Measurements from ENCODE around the gene PIGQ. TPM values are rescaled to one million over a fixed set of nuclear protein-coding genes. Genes with fewer than 3 reads are reported as not detected.

PIGQ gene
- total RNA-seq, 1 donor from 2014 or later, result 9.9 TPM

- no peak for DNase-seq
Measured at GRCh38 chr16:567373-568256, 2.2 kb upstream of the PIGQ start.

- no peak for DNase-seq
Measured at GRCh38 chr16:568401-569258, 1.1 kb upstream of the PIGQ start.

- no peak for DNase-seq
Measured at GRCh38 chr16:572865-573650, 3.3 kb downstream of the PIGQ start.

GRCh38 chr16:574021-574760 lies 4.4 kb downstream of the PIGQ start:
- no peak for DNase-seq

- DNase-seq, result no peak
Measured at GRCh38 chr16:575354-576196, 5.8 kb downstream of the PIGQ start.

- DNase-seq, result no peak
Measured at GRCh38 chr16:576197-576822, 6.5 kb downstream of the PIGQ start.

GRCh38 chr16:576823-577201 lies 7.0 kb downstream of the PIGQ start:
- DNase-seq, result no peak

GRCh38 chr16:577796-578195 lies 8.0 kb downstream of the PIGQ start:
- no peak for DNase-seq

- no peak for DNase-seq
Measured at GRCh38 chr16:578232-578869, 8.6 kb downstream of the PIGQ start.

- DNase-seq, result peak; percentile 71
Measured at GRCh38 chr16:578870-579405, 9.2 kb downstream of the PIGQ start.

GRCh38 chr16:580141-580945 lies 10.6 kb downstream of the PIGQ start:
- DNase-seq, result no peak

GRCh38 chr16:580946-581498 lies 11.3 kb downstream of the PIGQ start:
- no peak for DNase-seq

- no peak for DNase-seq
Measured at GRCh38 chr16:582218-582613, 12.4 kb downstream of the PIGQ start.

GRCh38 chr16:582614-583331 lies 13.0 kb downstream of the PIGQ start:
- DNase-seq, result no peak

GRCh38 chr16:583470-583814 lies 13.7 kb downstream of the PIGQ start:
- no peak for DNase-seq

GRCh38 chr16:583815-584591 lies 14.2 kb downstream of the PIGQ start:
- no peak for DNase-seq

- DNase-seq, result no peak
Measured at GRCh38 chr16:585351-585750, 15.6 kb downstream of the PIGQ start.
